ENCODE results near the gene CEP112.
"Not testable (repeated sequence)": the region's sequence is repeated elsewhere in the genome, so short reads cannot be mapped to it uniquely, and the experiment has no call there.

Gene CEP112

GRCh38 chr17:66107731-66108130, 84.2 kb downstream of the CEP112 start:
- Histone ChIP-seq H3K4me1 (ENCODE audit: control insufficient read depth, insufficient read depth, low read length) (no peaks in the 10 kb centered on the region), H3K27ac (ENCODE audit: low read depth, low read length) (no peak overlapping the region), H3K27me3 (ENCODE audit: control insufficient read depth, insufficient read depth, low read length) (no peaks in the 10 kb centered on the region), H3K36me3 (ENCODE audit: control insufficient read depth, insufficient read depth, low read length) (no peaks in the 10 kb centered on the region), H3K4me3 (ENCODE audit: low read depth, low read length) (no peak overlapping the region), H3K9me3 (ENCODE audit: control insufficient read depth, insufficient read depth, low read length) (no peaks in the 10 kb centered on the region; the same call in 1 of the 2 replicates), H3K9ac (ENCODE audit: low read depth, low read length) (no peak overlapping the region)

- no peak overlapping the region for H3K27ac ChIP-seq (ENCODE audit: low read depth, low read length)
- H3K4me1 ChIP-seq (ENCODE audit: control insufficient read depth, insufficient read depth, low read length), result no peaks in the 10 kb centered on the region
These were observed 93.9 kb downstream of the CEP112 start for GRCh38 chr17:66098040-66098439.

GRCh38 chr17:66094727-66095126, 97.2 kb downstream of the CEP112 start:
- Histone ChIP-seq H3K4me3 (ENCODE audit: low read depth, low read length) (no peak overlapping the region), H3K27ac (ENCODE audit: low read depth, low read length) (no peak overlapping the region), H3K36me3 (ENCODE audit: control insufficient read depth, insufficient read depth, low read length) (no peaks in the 10 kb centered on the region), H3K27me3 (ENCODE audit: control insufficient read depth, insufficient read depth, low read length) (no peaks in the 10 kb centered on the region), H3K9me3 (ENCODE audit: control insufficient read depth, insufficient read depth, low read length) (0 out of 2 replicates have a peak, but pooled peaks cover 2% of the 10 kb centered on the region), H3K9ac (ENCODE audit: low read depth, low read length) (no peak overlapping the region), H3K4me1 (ENCODE audit: control insufficient read depth, insufficient read depth, low read length) (no peaks in the 10 kb centered on the region)

More at GRCh38 chr17:66098040-66098439, 93.9 kb downstream of the CEP112 start:
- no peaks in the 10 kb centered on the region for H3K9me3 ChIP-seq (ENCODE audit: control insufficient read depth, insufficient read depth, low read length)
- no peaks in the 10 kb centered on the region for H3K27me3 ChIP-seq (ENCODE audit: control insufficient read depth, insufficient read depth, low read length)
- H3K9ac ChIP-seq (ENCODE audit: low read depth, low read length), result no peak overlapping the region
- no peak overlapping the region for H3K4me3 ChIP-seq (ENCODE audit: low read depth, low read length)
- no peaks in the 10 kb centered on the region for H3K36me3 ChIP-seq (ENCODE audit: control insufficient read depth, insufficient read depth, low read length)

GRCh38 chr17:66091445-66092080, 100.4 kb downstream of the CEP112 start:
- H3K4me1 ChIP-seq (ENCODE audit: control insufficient read depth, insufficient read depth, low read length), result no peaks in the 10 kb centered on the region
- no peaks in the 10 kb centered on the region for H3K36me3 ChIP-seq (ENCODE audit: control insufficient read depth, insufficient read depth, low read length)
- H3K27me3 ChIP-seq (ENCODE audit: control insufficient read depth, insufficient read depth, low read length), result no peaks in the 10 kb centered on the region
- no peak overlapping the region for H3K4me3 ChIP-seq (ENCODE audit: low read depth, low read length)
- 0 out of 2 replicates have a peak, but pooled peaks cover 2% of the 10 kb centered on the region for H3K9me3 ChIP-seq (ENCODE audit: control insufficient read depth, insufficient read depth, low read length)
- no peak overlapping the region for H3K9ac ChIP-seq (ENCODE audit: low read depth, low read length)
- H3K27ac ChIP-seq (ENCODE audit: low read depth, low read length), result no peak overlapping the region

- 0 out of 2 replicates have a peak, but pooled peaks cover 2% of the 10 kb centered on the region for H3K9me3 ChIP-seq (ENCODE audit: control insufficient read depth, insufficient read depth, low read length)
- no peak overlapping the region for H3K9ac ChIP-seq (ENCODE audit: low read depth, low read length)
- no peak overlapping the region for H3K27ac ChIP-seq (ENCODE audit: low read depth, low read length)
- H3K27me3 ChIP-seq (ENCODE audit: control insufficient read depth, insufficient read depth, low read length), result no peaks in the 10 kb centered on the region
- H3K36me3 ChIP-seq (ENCODE audit: control insufficient read depth, insufficient read depth, low read length), result no peaks in the 10 kb centered on the region
- H3K4me3 ChIP-seq (ENCODE audit: low read depth, low read length), result no peak overlapping the region
- H3K4me1 ChIP-seq (ENCODE audit: control insufficient read depth, insufficient read depth, low read length), result no peaks in the 10 kb centered on the region
These were observed 102.2 kb downstream of the CEP112 start for GRCh38 chr17:66089764-66090163.

GRCh38 chr17:66088173-66088572, 103.8 kb downstream of the CEP112 start:
- no peak overlapping the region for H3K9ac ChIP-seq (ENCODE audit: low read depth, low read length)
- H3K4me1 ChIP-seq (ENCODE audit: control insufficient read depth, insufficient read depth, low read length), result no peaks in the 10 kb centered on the region
- H3K27me3 ChIP-seq (ENCODE audit: control insufficient read depth, insufficient read depth, low read length), result no peaks in the 10 kb centered on the region
- H3K4me3 ChIP-seq (ENCODE audit: low read depth, low read length), result no peak overlapping the region
- H3K9me3 ChIP-seq (ENCODE audit: control insufficient read depth, insufficient read depth, low read length), result 0 out of 2 replicates have a peak, but pooled peaks cover 2% of the 10 kb centered on the region
- no peak overlapping the region for H3K27ac ChIP-seq (ENCODE audit: low read depth, low read length)
- no peaks in the 10 kb centered on the region for H3K36me3 ChIP-seq (ENCODE audit: control insufficient read depth, insufficient read depth, low read length)

- Histone ChIP-seq H3K27ac (ENCODE audit: low read depth, low read length) (no peak overlapping the region), H3K27me3 (ENCODE audit: control insufficient read depth, insufficient read depth, low read length) (no peaks in the 10 kb centered on the region), H3K9ac (ENCODE audit: low read depth, low read length) (no peak overlapping the region), H3K4me1 (ENCODE audit: control insufficient read depth, insufficient read depth, low read length) (no peaks in the 10 kb centered on the region), H3K4me3 (ENCODE audit: low read depth, low read length) (no peak overlapping the region), H3K36me3 (ENCODE audit: control insufficient read depth, insufficient read depth, low read length) (no peaks in the 10 kb centered on the region), H3K9me3 (ENCODE audit: control insufficient read depth, insufficient read depth, low read length) (0 out of 2 replicates have a peak, but pooled peaks cover 2% of the 10 kb centered on the region)
These were observed 104.9 kb downstream of the CEP112 start for GRCh38 chr17:66087073-66087472.

GRCh38 chr17:66085221-66085620, 106.7 kb downstream of the CEP112 start:
- Histone ChIP-seq H3K9me3 (ENCODE audit: control insufficient read depth, insufficient read depth, low read length) (no peaks in the 10 kb centered on the region), H3K4me3 (ENCODE audit: low read depth, low read length) (no peak overlapping the region), H3K9ac (ENCODE audit: low read depth, low read length) (no peak overlapping the region), H3K27ac (ENCODE audit: low read depth, low read length) (no peak overlapping the region), H3K36me3 (ENCODE audit: control insufficient read depth, insufficient read depth, low read length) (no peaks in the 10 kb centered on the region), H3K27me3 (ENCODE audit: control insufficient read depth, insufficient read depth, low read length) (no peaks in the 10 kb centered on the region), H3K4me1 (ENCODE audit: control insufficient read depth, insufficient read depth, low read length) (no peaks in the 10 kb centered on the region)

GRCh38 chr17:66080670-66081069, 111.3 kb downstream of the CEP112 start:
- not testable (repeated sequence) for H3K27me3 ChIP-seq (ENCODE audit: control insufficient read depth, insufficient read depth, low read length); H3K36me3 ChIP-seq (ENCODE audit: control insufficient read depth, insufficient read depth, low read length); H3K27ac ChIP-seq (ENCODE audit: low read depth, low read length); H3K9me3 ChIP-seq (ENCODE audit: control insufficient read depth, insufficient read depth, low read length); H3K4me1 ChIP-seq (ENCODE audit: control insufficient read depth, insufficient read depth, low read length); H3K9ac ChIP-seq (ENCODE audit: low read depth, low read length); H3K4me3 ChIP-seq (ENCODE audit: low read depth, low read length)

GRCh38 chr17:66076546-66077190, 115.3 kb downstream of the CEP112 start:
- H3K27me3 ChIP-seq (ENCODE audit: control insufficient read depth, insufficient read depth, low read length), result no peaks in the 10 kb centered on the region
- H3K27ac ChIP-seq (ENCODE audit: low read depth, low read length), result no peak overlapping the region
- H3K9ac ChIP-seq (ENCODE audit: low read depth, low read length), result no peak overlapping the region

GRCh38 chr17:66073384-66073783, 118.5 kb downstream of the CEP112 start:
- no peaks in the 10 kb centered on the region for H3K36me3 ChIP-seq (ENCODE audit: control insufficient read depth, insufficient read depth, low read length)
- no peak overlapping the region for H3K27ac ChIP-seq (ENCODE audit: low read depth, low read length)
- no peaks in the 10 kb centered on the region for H3K9me3 ChIP-seq (ENCODE audit: control insufficient read depth, insufficient read depth, low read length)
- no peaks in the 10 kb centered on the region for H3K4me1 ChIP-seq (ENCODE audit: control insufficient read depth, insufficient read depth, low read length)
- no peak overlapping the region for H3K4me3 ChIP-seq (ENCODE audit: low read depth, low read length)
- no peak overlapping the region for H3K9ac ChIP-seq (ENCODE audit: low read depth, low read length)
- no peaks in the 10 kb centered on the region for H3K27me3 ChIP-seq (ENCODE audit: control insufficient read depth, insufficient read depth, low read length)

More at GRCh38 chr17:66076546-66077190, 115.3 kb downstream of the CEP112 start:
- Histone ChIP-seq H3K36me3 (ENCODE audit: control insufficient read depth, insufficient read depth, low read length) (no peaks in the 10 kb centered on the region), H3K4me1 (ENCODE audit: control insufficient read depth, insufficient read depth, low read length) (no peaks in the 10 kb centered on the region), H3K9me3 (ENCODE audit: control insufficient read depth, insufficient read depth, low read length) (no peaks in the 10 kb centered on the region), H3K4me3 (ENCODE audit: low read depth, low read length) (no peak overlapping the region)

Data from HUES48 (cell line).